ENCODE measurements around the gene ACSL1. TPM values are rescaled to one million over a fixed set of nuclear protein-coding genes. Genes with fewer than 3 reads are reported as not detected.
A peak's percentile ranks its signal among the peaks of the same experiment; 100 is the strongest.

The ACSL1 gene
- total and polyA plus RNA-seq, 2 donors from 2014 or later: 98.1 to 322 TPM

DNA sequence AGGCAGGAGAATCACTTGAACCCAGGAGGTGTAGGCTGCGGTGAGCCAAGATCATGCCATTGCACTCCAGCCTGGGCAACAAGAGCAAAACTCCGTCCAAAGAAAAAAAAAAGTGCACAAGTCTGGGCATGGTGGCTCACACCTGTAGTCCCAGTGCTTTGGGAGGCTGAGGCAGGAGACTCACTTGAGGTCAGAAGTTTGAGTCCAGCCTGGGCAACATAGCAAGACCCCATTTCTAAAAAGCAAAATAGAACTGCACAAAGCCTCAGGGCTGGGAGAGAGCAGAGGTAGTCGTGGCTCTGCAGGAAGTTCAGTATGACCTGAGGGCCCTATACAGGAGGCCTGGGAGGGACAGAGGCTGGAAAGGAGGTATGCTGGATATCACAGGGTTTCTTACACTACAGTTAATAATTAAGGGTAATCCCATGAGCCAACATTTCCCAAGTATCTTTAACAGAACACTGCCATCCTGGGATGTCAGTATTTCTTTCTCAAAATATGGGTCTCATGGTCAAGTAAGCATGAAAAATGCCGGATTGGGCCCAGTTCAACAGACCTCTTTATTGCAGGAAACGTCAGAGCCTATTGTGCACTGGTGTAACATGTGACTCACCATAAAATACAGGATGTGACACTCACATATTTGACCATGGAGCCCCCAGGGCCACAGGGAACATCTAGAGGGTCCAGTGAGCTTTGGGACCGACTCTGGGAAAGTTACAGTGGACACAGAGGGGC is 37.8 kb downstream of the ACSL1 start:
- DNase-seq (peak in 2 of 5 donors; percentile 57 to 72), FAIRE-seq (peak; percentile 84)
- no peak overlapping the region for H3K9ac ChIP-seq (ENCODE audit: low read length in 3 of 3)
- peak overlapping the region; percentile 63 to 73 for H3K27ac ChIP-seq (ENCODE audit: low read depth in 2 of 2, low read length in 2 of 2)
- no peak overlapping the region for H3K4me3 ChIP-seq (ENCODE audit: low read length in 3 of 3)
- H3K27me3 ChIP-seq (ENCODE audit: control insufficient read depth, insufficient read depth, low read length): no peaks in the 10 kb centered on the region
- peaks cover 0 to 35% (median 17%) of the 10 kb centered on the region in 3 donors for H3K36me3 ChIP-seq (ENCODE audit: control insufficient read depth in 2 of 3, insufficient read depth in 3 of 3, low read length in 3 of 3)
- intact Hi-C loops (cut with DNase I): no loop called here
- TF ChIP-seq, protein P1, sequence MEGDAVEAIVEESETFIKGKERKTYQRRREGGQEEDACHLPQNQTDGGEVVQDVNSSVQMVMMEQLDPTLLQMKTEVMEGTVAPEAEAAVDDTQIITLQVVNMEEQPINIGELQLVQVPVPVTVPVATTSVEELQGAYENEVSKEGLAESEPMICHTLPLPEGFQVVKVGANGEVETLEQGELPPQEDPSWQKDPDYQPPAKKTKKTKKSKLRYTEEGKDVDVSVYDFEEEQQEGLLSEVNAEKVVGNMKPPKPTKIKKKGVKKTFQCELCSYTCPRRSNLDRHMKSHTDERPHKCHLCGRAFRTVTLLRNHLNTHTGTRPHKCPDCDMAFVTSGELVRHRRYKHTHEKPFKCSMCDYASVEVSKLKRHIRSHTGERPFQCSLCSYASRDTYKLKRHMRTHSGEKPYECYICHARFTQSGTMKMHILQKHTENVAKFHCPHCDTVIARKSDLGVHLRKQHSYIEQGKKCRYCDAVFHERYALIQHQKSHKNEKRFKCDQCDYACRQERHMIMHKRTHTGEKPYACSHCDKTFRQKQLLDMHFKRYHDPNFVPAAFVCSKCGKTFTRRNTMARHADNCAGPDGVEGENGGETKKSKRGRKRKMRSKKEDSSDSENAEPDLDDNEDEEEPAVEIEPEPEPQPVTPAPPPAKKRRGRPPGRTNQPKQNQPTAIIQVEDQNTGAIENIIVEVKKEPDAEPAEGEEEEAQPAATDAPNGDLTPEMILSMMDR (IDR thresholded peaks at IDR 0.05; ENCODE audit: borderline replicate concordance, extremely low read depth, insufficient read depth): no peak
- H3K4me1 ChIP-seq (ENCODE audit: control insufficient read depth in 2 of 3, insufficient read depth in 2 of 3, low read depth in 1 of 3, low read length in 3 of 3): peaks cover 0 to 13% (median 12%) of the 10 kb centered on the region in 3 donors
- no peaks in the 10 kb centered on the region for H3K9me3 ChIP-seq (ENCODE audit: control insufficient read depth in 2 of 3, insufficient read depth in 1 of 3, low read length in 3 of 3)

GRCh38 chr4:184785813-184786212 is 40.0 kb downstream of the ACSL1 start:
- Histone ChIP-seq H3K4me3 (ENCODE audit: low read length in 3 of 3) (no peak overlapping the region), H3K9ac (ENCODE audit: low read length in 3 of 3) (no peak overlapping the region), H3K27me3 (ENCODE audit: control insufficient read depth, insufficient read depth, low read length) (no peaks in the 10 kb centered on the region), H3K9me3 (ENCODE audit: control insufficient read depth in 2 of 3, insufficient read depth in 1 of 3, low read length in 3 of 3) (no peaks in the 10 kb centered on the region), H3K36me3 (ENCODE audit: control insufficient read depth in 2 of 3, insufficient read depth in 3 of 3, low read length in 3 of 3) (peaks cover 0 to 42% (median 25%) of the 10 kb centered on the region in 3 donors), H3K27ac (ENCODE audit: low read depth in 2 of 2, low read length in 2 of 2) (no peak overlapping the region), H3K4me1 (ENCODE audit: control insufficient read depth in 2 of 3, insufficient read depth in 2 of 3, low read depth in 1 of 3, low read length in 3 of 3) (peaks cover 0 to 15% (median 13%) of the 10 kb centered on the region in 3 donors)
- no peak for FAIRE-seq
- intact Hi-C loops (cut with DNase I): no loop called here
- no peak for DNase-seq
- TF ChIP-seq, protein P1 (IDR thresholded peaks at IDR 0.05; ENCODE audit: borderline replicate concordance, extremely low read depth, insufficient read depth): no peak

GRCh38 chr4:184784628-184785257 is 41.0 kb downstream of the ACSL1 start:
- H3K9ac ChIP-seq (ENCODE audit: low read length in 3 of 3): no peak overlapping the region
- no peak overlapping the region for H3K4me3 ChIP-seq (ENCODE audit: low read length in 3 of 3)
- TF ChIP-seq, protein P1 (IDR thresholded peaks at IDR 0.05; ENCODE audit: borderline replicate concordance, extremely low read depth, insufficient read depth): no peak
- intact Hi-C loops (cut with DNase I): no loop called here
- FAIRE-seq (no peak), DNase-seq (no peak)
- no peaks in the 10 kb centered on the region for H3K27me3 ChIP-seq (ENCODE audit: control insufficient read depth, insufficient read depth, low read length)
- H3K36me3 ChIP-seq (ENCODE audit: control insufficient read depth in 2 of 3, insufficient read depth in 3 of 3, low read length in 3 of 3): peaks cover 0 to 40% (median 29%) of the 10 kb centered on the region in 3 donors
- no peak overlapping the region for H3K27ac ChIP-seq (ENCODE audit: low read depth in 2 of 2, low read length in 2 of 2)
- peaks cover 0 to 15% (median 10%) of the 10 kb centered on the region in 3 donors for H3K4me1 ChIP-seq (ENCODE audit: control insufficient read depth in 2 of 3, insufficient read depth in 2 of 3, low read depth in 1 of 3, low read length in 3 of 3)
- no peaks in the 10 kb centered on the region for H3K9me3 ChIP-seq (ENCODE audit: control insufficient read depth in 2 of 3, insufficient read depth in 1 of 3, low read length in 3 of 3)

Data from kidney (tissue), 14 donors.